HG03139 (cell line): Measurements from ENCODE around the gene BRPF1.

ENCODE experiments used
- ATAC-seq: cut with Tn5 transposase; IDR thresholded peaks from one replicate; pipeline ENCODE4 v1.9.1; 2021; ENCODE audit not compliant: unreplicated experiment

BRPF1 gene

GRCh38 chr3:9732080-9732739 is 675 bp downstream of the BRPF1 start:
- peak; percentile 3 for ATAC-seq

- no peak for ATAC-seq
Observed at GRCh38 chr3:9732740-9733115, 1.2 kb downstream of the BRPF1 start.

DNA sequence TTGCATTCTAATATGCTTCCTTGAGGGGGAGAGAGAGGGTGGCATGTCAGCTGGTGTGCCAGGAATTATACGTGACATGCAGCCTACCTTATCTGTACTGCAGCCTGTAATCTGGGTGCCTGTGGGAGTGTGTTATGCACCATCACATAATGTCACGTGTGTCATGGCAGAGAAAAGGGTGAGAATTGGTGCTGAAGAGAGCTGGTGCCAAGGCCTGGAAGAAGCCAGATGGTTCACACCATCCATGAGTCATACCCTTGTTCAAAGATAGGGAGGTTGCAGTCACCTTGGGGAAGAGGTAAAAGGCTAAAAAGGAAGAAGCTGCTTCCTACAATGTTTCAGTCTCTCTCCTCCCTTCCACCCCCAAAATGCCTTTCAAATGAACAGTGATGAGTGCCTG is 5.3 kb downstream of the BRPF1 start:
- no peak for ATAC-seq

- ATAC-seq = no peak
Observed at GRCh38 chr3:9739181-9739580, 7.6 kb downstream of the BRPF1 start.

- no peak for ATAC-seq
Observed at GRCh38 chr3:9742560-9742959, 11.0 kb downstream of the BRPF1 start.

DNA sequence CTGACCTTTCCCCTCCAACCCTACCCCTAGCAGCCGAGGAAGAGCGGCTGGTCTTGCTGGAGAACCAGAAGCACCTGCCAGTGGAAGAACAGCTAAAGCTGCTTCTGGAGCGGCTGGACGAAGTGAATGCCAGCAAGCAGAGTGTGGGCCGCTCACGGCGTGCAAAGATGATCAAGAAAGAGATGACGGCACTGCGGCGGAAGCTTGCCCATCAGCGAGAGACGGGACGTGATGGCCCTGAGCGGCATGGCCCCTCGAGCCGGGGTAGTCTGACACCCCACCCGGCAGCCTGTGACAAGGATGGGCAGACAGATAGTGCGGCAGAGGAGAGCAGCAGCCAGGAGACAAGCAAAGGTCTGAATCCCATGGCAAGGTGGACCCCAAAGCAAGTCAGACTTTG is 12.0 kb downstream of the BRPF1 start:
- no peak for ATAC-seq

DNA sequence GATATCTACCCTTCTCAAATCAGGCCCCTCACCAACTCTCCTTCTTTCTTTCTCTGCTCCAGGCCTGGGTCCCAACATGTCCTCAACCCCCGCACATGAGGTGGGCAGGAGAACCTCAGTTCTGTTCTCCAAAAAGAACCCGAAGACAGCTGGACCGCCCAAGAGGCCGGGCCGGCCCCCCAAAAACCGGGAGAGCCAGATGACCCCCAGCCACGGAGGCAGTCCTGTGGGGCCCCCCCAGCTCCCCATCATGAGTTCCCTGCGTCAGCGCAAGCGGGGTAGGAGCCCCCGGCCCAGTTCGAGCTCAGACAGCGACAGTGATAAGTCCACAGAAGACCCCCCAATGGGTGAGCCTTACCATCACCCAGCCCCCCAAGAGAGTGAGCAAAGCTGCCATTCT is 12.6 kb downstream of the BRPF1 start:
- no peak for ATAC-seq

- no peak for ATAC-seq
Observed at GRCh38 chr3:9745521-9745920, 14.0 kb downstream of the BRPF1 start.

- ATAC-seq = no peak
Observed at GRCh38 chr3:9746330-9746729, 14.8 kb downstream of the BRPF1 start.

GRCh38 chr3:9747267-9747666 is 15.7 kb downstream of the BRPF1 start:
- ATAC-seq = no peak

DNA sequence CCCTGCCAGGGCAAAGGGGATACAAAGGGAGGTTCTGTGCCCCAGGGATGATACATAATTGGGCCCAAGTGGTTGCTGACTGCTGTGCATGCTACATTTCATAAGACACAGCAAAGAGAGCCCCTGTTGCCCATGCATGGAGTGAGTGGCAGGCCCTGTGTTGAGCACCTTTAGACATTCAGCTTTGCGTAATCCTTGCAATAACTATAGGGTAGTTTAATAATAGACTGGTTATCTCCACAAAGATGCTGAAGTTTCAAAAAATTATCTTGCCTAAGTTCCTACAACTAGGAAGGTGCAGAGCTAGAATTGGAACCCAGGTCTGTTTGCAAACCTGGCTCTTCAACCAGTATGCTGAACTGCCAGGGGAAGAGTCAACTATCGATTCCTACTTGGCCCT is 16.5 kb downstream of the BRPF1 start:
- no peak for ATAC-seq

DNA sequence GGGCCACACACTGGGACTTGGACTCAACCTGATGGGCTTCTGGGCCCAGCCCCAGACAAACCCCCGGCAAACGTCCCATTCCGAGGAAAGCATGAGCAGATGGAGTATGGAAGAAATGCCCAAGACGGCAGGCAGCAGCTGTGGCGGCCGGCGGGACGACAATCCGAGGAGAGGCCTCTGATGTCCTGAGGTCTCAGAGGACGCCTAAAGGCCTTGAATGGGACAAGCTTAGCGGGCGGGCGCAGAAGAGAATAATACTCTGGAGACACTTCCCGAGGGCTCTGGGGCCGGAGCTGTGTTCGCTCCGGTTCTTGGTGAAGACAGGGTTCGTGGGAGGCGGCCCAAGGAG is 17.7 kb downstream of the BRPF1 start:
- no peak for ATAC-seq

- ATAC-seq = peak; percentile 88
Observed at GRCh38 chr3:9749645-9750555, 18.4 kb downstream of the BRPF1 start, which contains the start of gene OGG1. Gene OGG1 (plus strand): TSS chr3:9749952. CDS start chr3:9750287, 335 bp downstream.

GRCh38 chr3:9750556-9751411 is 19.2 kb downstream of the BRPF1 start:
- ATAC-seq = no peak

DNA sequence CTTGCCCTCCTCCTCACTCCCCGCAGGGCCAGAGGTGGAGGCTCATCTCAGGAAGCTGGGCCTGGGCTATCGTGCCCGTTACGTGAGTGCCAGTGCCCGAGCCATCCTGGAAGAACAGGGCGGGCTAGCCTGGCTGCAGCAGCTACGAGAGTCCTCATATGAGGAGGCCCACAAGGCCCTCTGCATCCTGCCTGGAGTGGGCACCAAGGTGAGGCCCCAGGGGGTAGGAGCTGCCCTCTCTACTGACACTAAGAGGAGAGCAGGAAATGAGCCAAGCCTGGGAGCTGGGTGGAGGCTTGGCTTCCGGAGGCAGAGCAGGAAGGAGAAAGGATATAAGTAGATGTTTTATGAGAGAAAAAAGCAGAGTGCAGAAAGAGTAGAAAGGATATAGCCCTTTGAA is 23.1 kb downstream of the BRPF1 start:
- ATAC-seq = no peak

- no peak for ATAC-seq
Observed at GRCh38 chr3:9757427-9757826, 25.9 kb downstream of the BRPF1 start.

DNA sequence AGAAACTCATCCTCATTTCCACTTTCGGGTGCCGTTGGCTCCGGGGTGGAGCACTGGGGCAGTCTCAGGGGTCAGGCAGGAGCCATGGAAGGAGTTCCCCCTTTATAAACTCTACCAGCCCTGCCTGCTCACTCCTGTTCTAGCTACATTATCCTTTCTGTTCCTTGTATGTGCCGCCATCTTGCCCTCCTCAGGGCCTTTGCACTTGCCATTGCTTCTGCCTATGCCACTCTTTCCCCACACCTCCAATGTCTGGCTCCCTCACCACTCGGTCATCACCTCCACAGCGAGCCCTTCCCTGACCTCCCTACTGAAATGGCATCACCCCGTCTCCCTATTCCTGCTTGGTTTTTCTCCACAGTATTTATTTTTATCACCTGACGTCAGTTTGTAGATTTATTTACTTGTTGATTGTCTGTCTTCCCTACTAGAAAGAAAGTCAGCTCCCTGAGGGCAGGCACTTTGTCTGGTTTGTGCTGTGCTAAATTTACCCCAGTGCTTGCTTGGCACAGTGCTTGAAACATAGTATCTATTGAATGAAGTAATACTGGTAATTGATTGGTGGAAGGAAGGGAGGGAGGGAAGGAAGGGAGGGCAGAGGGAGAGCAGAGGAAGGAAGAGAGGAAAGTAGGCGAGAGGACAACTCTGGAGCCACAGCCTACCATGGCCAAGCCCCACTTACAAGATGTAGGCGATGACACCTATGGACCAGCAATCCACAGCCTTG is 29.4 kb downstream of the BRPF1 start:
- no peak for ATAC-seq

- ATAC-seq = no peak
Observed at GRCh38 chr3:9761919-9762318, 30.4 kb downstream of the BRPF1 start.

- no peak for ATAC-seq
Observed at GRCh38 chr3:9762871-9763270, 31.3 kb downstream of the BRPF1 start.

GRCh38 chr3:9765865-9766264 is 34.3 kb downstream of the BRPF1 start:
- no peak for ATAC-seq

DNA sequence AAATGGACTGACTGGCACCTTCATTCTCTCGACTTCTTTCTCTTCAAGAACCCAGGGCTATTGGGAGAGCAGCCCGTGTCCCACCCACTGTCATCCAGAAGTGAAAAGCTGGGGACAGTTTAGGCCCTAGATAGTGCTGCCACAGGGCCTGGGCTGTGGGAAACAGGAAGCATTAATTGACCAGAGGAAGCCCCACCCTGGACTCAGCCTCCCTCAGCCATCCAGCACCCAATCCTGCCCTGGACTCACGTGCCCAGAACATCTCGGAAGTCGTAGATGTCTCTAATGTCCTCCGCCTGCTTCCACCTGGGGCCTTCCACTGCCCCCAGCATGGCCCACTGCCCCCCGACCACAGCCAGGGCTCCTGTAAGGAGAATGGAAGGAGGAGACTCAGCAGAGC is 35.9 kb downstream of the BRPF1 start:
- ATAC-seq = no peak
